NCI-H2107 treated with DMSO at 0.1 percent for 48 hours (cell line): ENCODE measurements around the gene NUDT12.

Source experiments
- DNase-seq: peaks from one replicate; lab custom pipeline; 2025; ENCODE audit not compliant: unreplicated experiment; lab: John Stamatoyannopoulos, UW

NUDT12 gene

GRCh38 chr5:103541569-103541968 lies 21.0 kb downstream of the NUDT12 start:
- DNase-seq = no peak

- no peak for DNase-seq
Measured at GRCh38 chr5:103541114-103541513, 21.5 kb downstream of the NUDT12 start.

- no peak for DNase-seq
Measured at GRCh38 chr5:103539376-103540330, 22.9 kb downstream of the NUDT12 start.

GRCh38 chr5:103532086-103532734 lies 30.4 kb downstream of the NUDT12 start:
- DNase-seq = no peak

GRCh38 chr5:103526164-103526915 lies 36.2 kb downstream of the NUDT12 start:
- DNase-seq = no peak

- no peak for DNase-seq
Measured at GRCh38 chr5:103525361-103525760, 37.2 kb downstream of the NUDT12 start.

- DNase-seq = no peak
Measured at GRCh38 chr5:103523319-103523718, 39.3 kb downstream of the NUDT12 start.

GRCh38 chr5:103522586-103522985 lies 40.0 kb downstream of the NUDT12 start:
- DNase-seq = no peak

- no peak for DNase-seq
Measured at GRCh38 chr5:103519550-103519949, 43.0 kb downstream of the NUDT12 start.

- DNase-seq = no peak
Measured at GRCh38 chr5:103514371-103514770, 48.2 kb downstream of the NUDT12 start.

- no peak for DNase-seq
Measured at GRCh38 chr5:103513701-103514100, 48.9 kb downstream of the NUDT12 start.

- no peak for DNase-seq
Measured at GRCh38 chr5:103512500-103512899, 50.1 kb downstream of the NUDT12 start.

GRCh38 chr5:103511554-103511885 lies 51.1 kb downstream of the NUDT12 start:
- DNase-seq = no peak

- no peak for DNase-seq
Measured at GRCh38 chr5:103510851-103511553, 51.6 kb downstream of the NUDT12 start.

GRCh38 chr5:103505581-103506305 lies 56.8 kb downstream of the NUDT12 start:
- no peak for DNase-seq

- DNase-seq = no peak
Measured at GRCh38 chr5:103503066-103503465, 59.5 kb downstream of the NUDT12 start.

- no peak for DNase-seq
Measured at GRCh38 chr5:103502662-103503061, 59.9 kb downstream of the NUDT12 start.
